ENCODE measurements around the gene CXCL10. TPM values are rescaled to one million over a fixed set of nuclear protein-coding genes. Genes with fewer than 3 reads are reported as not detected.

Gene CXCL10
- total and polyA plus RNA-seq, 2 of the 4 experiments (the other 2 are of a cell fraction): 0.15 to 0.18 TPM

DNA sequence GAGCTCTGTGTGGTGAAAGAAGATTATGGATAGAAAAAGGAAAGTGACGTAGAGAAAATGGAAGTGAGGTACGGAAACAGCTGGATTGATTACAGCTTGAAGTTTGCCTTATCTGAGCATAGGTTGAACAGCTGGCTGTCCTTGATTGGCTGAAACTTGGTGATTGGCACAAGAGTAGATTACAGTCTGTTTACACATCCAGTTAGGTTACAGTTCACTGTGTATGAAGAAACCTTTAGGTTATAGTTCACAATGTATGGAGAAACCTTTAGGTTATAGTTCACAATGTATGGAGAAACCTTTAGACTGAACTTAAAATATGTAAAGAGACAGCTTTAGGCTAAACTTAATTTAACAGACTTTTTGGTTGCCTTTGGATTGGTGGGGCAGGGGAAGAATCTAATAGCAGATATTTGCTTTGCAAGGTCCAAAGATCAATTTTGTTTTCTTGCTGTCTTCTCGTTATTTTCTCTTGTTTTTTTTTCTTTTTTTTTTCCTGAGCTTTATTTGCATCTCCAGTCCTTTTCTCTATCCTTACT, 35.7 kb upstream of the CXCL10 start:
- Histone ChIP-seq H4K5ac (ENCODE audit: low read depth, low read length) (no peak overlapping the region), H3K4me3 (ENCODE audit: insufficient read depth, low read depth, low read length) (no peak overlapping the region), H3K18ac (ENCODE audit: low read depth, low read length) (no peak overlapping the region; the same call in 1 of the 2 replicates), H2BK15ac (ENCODE audit: low read depth, low read length) (no peak overlapping the region), H3K36me3 (ENCODE audit: control insufficient read depth, insufficient read depth, low read length) (no peaks in the 10 kb centered on the region), H2BK120ac (ENCODE audit: low read depth, low read length) (no peak overlapping the region), H3K4me2 (ENCODE audit: low read depth, low read length) (no peak overlapping the region), H4K20me1 (ENCODE audit: insufficient read depth, low read length) (no peaks in the 10 kb centered on the region), H3K14ac (replicated peaks; ENCODE audit: low read depth, low read length) (no peak overlapping the region; the same call in 1 of the 2 replicates), H2BK5ac (ENCODE audit: low read depth, low read length, poor library complexity, severe bottlenecking) (no peak overlapping the region), H3K9ac (ENCODE audit: low read depth, low read length) (no peak overlapping the region), H3K4me1 (ENCODE audit: control insufficient read depth, insufficient read depth, low read length) (no peaks in the 10 kb centered on the region; the same call in 1 of the 2 replicates), H3K23ac (ENCODE audit: low read depth, low read length) (peak overlapping the region; percentile 24; the same call in 1 of the 2 replicates), H3K27ac (ENCODE audit: insufficient read depth, low read length) (no peak overlapping the region), H3K79me1 (ENCODE audit: low read depth in 1 of 2, low read length in 2 of 2) (no peaks in the 10 kb centered on the region), H3K9me3 (ENCODE audit: control insufficient read depth, insufficient read depth, low read length) (no peaks in the 10 kb centered on the region), H2AK9ac (replicated peaks; ENCODE audit: low read depth, low read length, poor library complexity) (no peak overlapping the region), H2AFZ (replicated peaks; ENCODE audit: low read length, poor library complexity) (no peak overlapping the region), H2BK20ac (ENCODE audit: low read depth, low read length) (no peak overlapping the region), H3K4ac (ENCODE audit: low read depth, low read length) (no peak overlapping the region), H3K9me1 (ENCODE audit: insufficient read depth, low read length) (no peaks in the 10 kb centered on the region), H2AK5ac (ENCODE audit: low read depth, low read length) (no peak overlapping the region), H4K8ac (ENCODE audit: low read depth in 2 of 2, low read length in 2 of 2) (no peak overlapping the region), H4K91ac (ENCODE audit: insufficient read depth, low read depth, low read length) (no peak overlapping the region), H3K56ac (ENCODE audit: extremely low read depth, insufficient read depth, low read length) (no peak overlapping the region), H3K27me3 (ENCODE audit: control insufficient read depth, insufficient read depth, low read length) (peaks cover 10% of the 10 kb centered on the region)
- CTCF ChIA-PET: interaction anchor here (0.6 to 1.0 kb wide), 3 partner anchors 41 to 727 kb away, joined by 3 to 4 read pairs (median 3); no protein-coding TSS in a partner anchor
- no TSS peak for BruUV-seq (replicated peaks)
- DNase-seq (no peak), ATAC-seq (ENCODE audit: low read depth) (no peak)
- WGBS, 2 experiments (ENCODE audit: extremely low coverage in 2 of 2, insufficient read length in 1 of 2): 17 to 100% methylated on average over 1 to 2 of the region's 3 CpGs
- dilution Hi-C loops (cut with HindIII; ENCODE audit: low sequenced_read_pairs, unreplicated experiment) (no loop called here), intact Hi-C loops (cut with micrococcal nuclease) (no loop called here), in situ Hi-C loops (cut with MboI; ENCODE audit: low sequenced_read_pairs) (no loop called here)
- POLR2A ChIA-PET (ENCODE audit: unreplicated experiment): no interaction called here
- TF ChIP-seq MAZ (IDR thresholded peaks at IDR 0.05; ENCODE audit: borderline replicate concordance, low read depth, low read length) (no peak), RCOR1 (IDR thresholded peaks at IDR 0.05; ENCODE audit: insufficient replicate concordance, low read length) (no peak), MXI1 (IDR thresholded peaks at IDR 0.05; ENCODE audit: borderline replicate concordance, low read depth, low read length) (no peak), CHD1 (IDR thresholded peaks at IDR 0.05; ENCODE audit: low read depth, low read length) (no peak), NFE2L2 (IDR thresholded peaks at IDR 0.05; ENCODE audit: low read depth, low read length) (no peak)
- TF ChIP-seq, protein P1, sequence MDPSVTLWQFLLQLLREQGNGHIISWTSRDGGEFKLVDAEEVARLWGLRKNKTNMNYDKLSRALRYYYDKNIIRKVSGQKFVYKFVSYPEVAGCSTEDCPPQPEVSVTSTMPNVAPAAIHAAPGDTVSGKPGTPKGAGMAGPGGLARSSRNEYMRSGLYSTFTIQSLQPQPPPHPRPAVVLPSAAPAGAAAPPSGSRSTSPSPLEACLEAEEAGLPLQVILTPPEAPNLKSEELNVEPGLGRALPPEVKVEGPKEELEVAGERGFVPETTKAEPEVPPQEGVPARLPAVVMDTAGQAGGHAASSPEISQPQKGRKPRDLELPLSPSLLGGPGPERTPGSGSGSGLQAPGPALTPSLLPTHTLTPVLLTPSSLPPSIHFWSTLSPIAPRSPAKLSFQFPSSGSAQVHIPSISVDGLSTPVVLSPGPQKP (IDR thresholded peaks at IDR 0.05; ENCODE audit: borderline replicate concordance, low read depth, low read length): no peak
